Astrocyte (in vitro differentiated cells and primary cell): ENCODE results near the gene EPM2A. TPM values are rescaled to one million over a fixed set of nuclear protein-coding genes. Genes with fewer than 3 reads are reported as not detected.

Experiments
- DNase-seq: peaks from one replicate; pipeline ENCODE4 v3.0.0-alpha.2; 2010; ENCODE audit warnings: low read depth
- FAIRE-seq: peaks from 2 replicates; lab custom pipeline; 2011; peaks lifted over from hg19 to GRCh38; lab: Jason Lieb, UNC
- H2AFZ ChIP-seq: 2 replicates; pipeline ENCODE4 v1.6.0; 2012; ENCODE audit warnings: low read depth, low read length, inconsistent platforms
- H3K27ac ChIP-seq: 2 replicates; pipeline ENCODE4 v1.5.1; 2011; ENCODE audit warnings: low read depth, low read length, inconsistent platforms
- H3K27me3 ChIP-seq: 2 replicates; pipeline ENCODE4 v1.6.0; 2011; ENCODE audit warnings: low read length, inconsistent platforms; ENCODE audit not compliant: insufficient read depth
- H3K36me3 ChIP-seq: 2 replicates; pipeline ENCODE4 v1.5.1; 2011; ENCODE audit warnings: low read length, inconsistent platforms; ENCODE audit not compliant: insufficient read depth
- H3K4me1 ChIP-seq: 2 replicates; pipeline ENCODE4 v1.5.1; 2011; ENCODE audit warnings: low read length, inconsistent platforms; ENCODE audit not compliant: insufficient read depth
- H3K4me2 ChIP-seq: 2 replicates; pipeline ENCODE4 v1.6.0; 2012; ENCODE audit warnings: low read length, inconsistent platforms
- H3K4me3 ChIP-seq: 2 replicates; pipeline ENCODE4 v1.5.1; 2011; ENCODE audit warnings: low read depth, mild to moderate bottlenecking, low read length, inconsistent platforms; ENCODE audit not compliant: insufficient read depth
- H3K79me2 ChIP-seq: 2 replicates; pipeline ENCODE4 v1.6.0; 2012; ENCODE audit warnings: mild to moderate bottlenecking, low read length, inconsistent platforms; ENCODE audit not compliant: insufficient read depth
- H3K9ac ChIP-seq: 2 replicates; pipeline ENCODE4 v1.6.0; 2012; ENCODE audit warnings: mild to moderate bottlenecking, low read length, inconsistent platforms
- H3K9me3 ChIP-seq: 2 replicates; pipeline ENCODE4 v1.5.1; 2012; ENCODE audit warnings: low read depth, mild to moderate bottlenecking, low read length, inconsistent platforms; ENCODE audit not compliant: insufficient read depth
- H4K20me1 ChIP-seq: 2 replicates; pipeline ENCODE4 v1.6.0; 2012; ENCODE audit warnings: low read length, inconsistent platforms; ENCODE audit not compliant: insufficient read depth
- H3K27ac Mint-ChIP-seq: one replicate; pipeline ENCODE4 v1.8.0; 2021; ENCODE audit warnings: mild to moderate bottlenecking, mixed read lengths; ENCODE audit not compliant: unreplicated experiment
- H3K27me3 Mint-ChIP-seq: one replicate; pipeline ENCODE4 v1.8.0; 2021; ENCODE audit warnings: low read depth, mixed read lengths; ENCODE audit not compliant: unreplicated experiment
- H3K36me3 Mint-ChIP-seq: one replicate; pipeline ENCODE4 v1.8.0; 2021; ENCODE audit warnings: low read depth, mixed read lengths; ENCODE audit not compliant: unreplicated experiment
- H3K4me1 Mint-ChIP-seq: one replicate; pipeline ENCODE4 v1.8.0; 2021; ENCODE audit warnings: low read depth, mixed read lengths; ENCODE audit not compliant: unreplicated experiment
- H3K4me3 Mint-ChIP-seq: one replicate; pipeline ENCODE4 v1.8.0; 2021; ENCODE audit warnings: mild to moderate bottlenecking, moderate library complexity, mixed read lengths; ENCODE audit not compliant: unreplicated experiment
- H3K9me3 Mint-ChIP-seq: one replicate; pipeline ENCODE4 v1.8.0; 2021; ENCODE audit warnings: mild to moderate bottlenecking, mixed read lengths; ENCODE audit not compliant: unreplicated experiment
- EZH2 ChIP-seq: IDR thresholded peaks from 2 replicates; pipeline ENCODE4 v1.6.1; 2012; ENCODE audit warnings: mild to moderate bottlenecking, low read length, inconsistent platforms; ENCODE audit not compliant: insufficient read depth
- total RNA-seq: library from RNA; stranded (reverse); gene quantifications from 2 replicates; pipeline ENCODE4 v1.2.1, GENCODE V29; 2021
- TF ChIP-seq, protein P1 (sequence below): IDR thresholded peaks from 2 replicates; pipeline ENCODE4 v1.5.1; 2011; ENCODE audit warnings: low read depth, mild to moderate bottlenecking, inconsistent platforms, low read length, moderate library complexity; ENCODE audit not compliant: insufficient read depth

Gene EPM2A
- total RNA-seq, 1 donor from 2014 or later: 5.2 TPM

- no peaks in the 10 kb centered on the region for H3K9me3 ChIP-seq
- H3K79me2 ChIP-seq: no peaks in the 10 kb centered on the region
- FAIRE-seq: no peak
- DNase-seq: no peak
- H3K9ac ChIP-seq: no peak overlapping the region
- TF ChIP-seq, protein P1, sequence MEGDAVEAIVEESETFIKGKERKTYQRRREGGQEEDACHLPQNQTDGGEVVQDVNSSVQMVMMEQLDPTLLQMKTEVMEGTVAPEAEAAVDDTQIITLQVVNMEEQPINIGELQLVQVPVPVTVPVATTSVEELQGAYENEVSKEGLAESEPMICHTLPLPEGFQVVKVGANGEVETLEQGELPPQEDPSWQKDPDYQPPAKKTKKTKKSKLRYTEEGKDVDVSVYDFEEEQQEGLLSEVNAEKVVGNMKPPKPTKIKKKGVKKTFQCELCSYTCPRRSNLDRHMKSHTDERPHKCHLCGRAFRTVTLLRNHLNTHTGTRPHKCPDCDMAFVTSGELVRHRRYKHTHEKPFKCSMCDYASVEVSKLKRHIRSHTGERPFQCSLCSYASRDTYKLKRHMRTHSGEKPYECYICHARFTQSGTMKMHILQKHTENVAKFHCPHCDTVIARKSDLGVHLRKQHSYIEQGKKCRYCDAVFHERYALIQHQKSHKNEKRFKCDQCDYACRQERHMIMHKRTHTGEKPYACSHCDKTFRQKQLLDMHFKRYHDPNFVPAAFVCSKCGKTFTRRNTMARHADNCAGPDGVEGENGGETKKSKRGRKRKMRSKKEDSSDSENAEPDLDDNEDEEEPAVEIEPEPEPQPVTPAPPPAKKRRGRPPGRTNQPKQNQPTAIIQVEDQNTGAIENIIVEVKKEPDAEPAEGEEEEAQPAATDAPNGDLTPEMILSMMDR: no peak
- TF ChIP-seq EZH2: no peak
- H3K36me3 ChIP-seq: no peaks in the 10 kb centered on the region
- H3K4me2 ChIP-seq: no peak overlapping the region
- no peak overlapping the region for H2AFZ ChIP-seq
- H4K20me1 ChIP-seq: no peaks in the 10 kb centered on the region
- no peak overlapping the region for H3K4me3 Mint-ChIP-seq
- no peaks in the 10 kb centered on the region for H3K36me3 Mint-ChIP-seq
- H3K9me3 Mint-ChIP-seq: no peaks in the 10 kb centered on the region
- no peak overlapping the region for H3K4me3 ChIP-seq
- no peak overlapping the region for H3K27ac ChIP-seq
- no peaks in the 10 kb centered on the region for H3K27me3 Mint-ChIP-seq
- H3K27ac Mint-ChIP-seq: no peak overlapping the region
- H3K27me3 ChIP-seq: no peaks in the 10 kb centered on the region
- no peaks in the 10 kb centered on the region for H3K4me1 ChIP-seq
- no peaks in the 10 kb centered on the region for H3K4me1 Mint-ChIP-seq
Measured at GRCh38 chr6:145588981-145589380, 146.3 kb downstream of the EPM2A start.

DNA sequence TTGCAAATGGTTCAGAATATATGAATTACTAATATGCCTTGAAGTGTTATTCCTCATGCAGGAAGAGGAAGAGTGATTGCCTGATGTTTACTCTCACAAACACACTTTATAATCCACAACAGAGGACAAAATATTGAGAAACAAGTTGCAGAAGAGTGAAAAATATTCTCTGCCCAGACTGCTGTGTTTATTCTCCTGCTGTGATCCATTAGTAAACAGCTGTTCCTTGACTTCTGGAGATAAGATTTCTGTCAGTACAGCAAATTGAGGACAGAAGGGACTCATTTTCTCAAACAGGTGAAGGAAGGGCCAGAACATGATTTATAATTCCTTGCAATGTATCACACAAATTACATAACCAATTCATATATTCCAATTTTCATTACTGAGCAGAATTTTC is 148.0 kb downstream of the EPM2A start:
- no peaks in the 10 kb centered on the region for H3K36me3 Mint-ChIP-seq
- no peak overlapping the region for H3K4me2 ChIP-seq
- no peak overlapping the region for H3K27ac Mint-ChIP-seq
- no peaks in the 10 kb centered on the region for H3K27me3 Mint-ChIP-seq
- no peak overlapping the region for H3K4me3 ChIP-seq
- no peaks in the 10 kb centered on the region for H3K36me3 ChIP-seq
- no peak overlapping the region for H2AFZ ChIP-seq
- no peaks in the 10 kb centered on the region for H3K9me3 ChIP-seq
- no peaks in the 10 kb centered on the region for H3K79me2 ChIP-seq
- no peak for TF ChIP-seq EZH2
- TF ChIP-seq, protein P1: no peak
- no peaks in the 10 kb centered on the region for H3K4me1 Mint-ChIP-seq
- no peak overlapping the region for H3K27ac ChIP-seq
- H3K4me1 ChIP-seq: no peaks in the 10 kb centered on the region
- H3K9me3 Mint-ChIP-seq: no peaks in the 10 kb centered on the region
- H3K4me3 Mint-ChIP-seq: no peak overlapping the region
- H4K20me1 ChIP-seq: no peaks in the 10 kb centered on the region
- FAIRE-seq: no peak
- no peak overlapping the region for H3K9ac ChIP-seq
- no peak for DNase-seq
- no peaks in the 10 kb centered on the region for H3K27me3 ChIP-seq

- Mint-ChIP-seq H3K9me3 (no peaks in the 10 kb centered on the region), H3K4me1 (no peaks in the 10 kb centered on the region), H3K27ac (no peak overlapping the region), H3K4me3 (no peak overlapping the region), H3K36me3 (no peaks in the 10 kb centered on the region), H3K27me3 (no peaks in the 10 kb centered on the region)
- H3K27ac ChIP-seq: no peak overlapping the region
- no peaks in the 10 kb centered on the region for H3K9me3 ChIP-seq
- FAIRE-seq: no peak
- H3K4me3 ChIP-seq: no peak overlapping the region
- TF ChIP-seq EZH2: no peak
- TF ChIP-seq, protein P1: no peak
- no peaks in the 10 kb centered on the region for H3K79me2 ChIP-seq
- H4K20me1 ChIP-seq: no peaks in the 10 kb centered on the region
- H3K36me3 ChIP-seq: no peaks in the 10 kb centered on the region
- no peak overlapping the region for H3K4me2 ChIP-seq
- no peak overlapping the region for H3K9ac ChIP-seq
- DNase-seq: no peak
- H3K27me3 ChIP-seq: no peaks in the 10 kb centered on the region
- H2AFZ ChIP-seq: no peak overlapping the region
- no peaks in the 10 kb centered on the region for H3K4me1 ChIP-seq
Measured at GRCh38 chr6:145583753-145584152, 151.6 kb downstream of the EPM2A start.

Other genes starting within 250 kb of the EPM2A start
- gene FBXO30, start 79.3 kb upstream of the EPM2A start, total RNA-seq: 12.8 and 13.6 TPM in 2 replicates
- gene SHPRH, start 228.8 kb upstream of the EPM2A start, total RNA-seq: 10.2 and 10.8 TPM in 2 replicates